Neural cell (in vitro differentiated cells): ENCODE results near the gene EZR. TPM values are rescaled to one million over a fixed set of nuclear protein-coding genes. Genes with fewer than 3 reads are reported as not detected.

Source experiments
- H2AFZ ChIP-seq: fragments of 200-600, 300-800 bp; sonication (generic), shearing (Covaris generic); 2 replicates; pipeline ENCODE4 v1.6.0; 2014; ENCODE audit warnings: low read depth, mild to moderate bottlenecking, antibody characterized with exemption, low read length, moderate library complexity
- H3F3A ChIP-seq: fragments of 200-600 bp; shearing (Covaris generic); 2 replicates; pipeline ENCODE4 v1.6.1; 2016; ENCODE audit warnings: mild to moderate bottlenecking, moderate library complexity, mixed read lengths, antibody characterized with exemption, low read length; ENCODE audit not compliant: insufficient read depth, poor library complexity, severe bottlenecking
- H3K27ac ChIP-seq: fragments of 200-600, 300-800 bp; sonication (generic), shearing (Covaris generic); 2 replicates; pipeline ENCODE4 v1.5.1; 2014; ENCODE audit warnings: mild to moderate bottlenecking, low read length, moderate library complexity
- H3K27me3 ChIP-seq: fragments of 300-800, 200-600 bp; sonication (generic), shearing (Covaris generic); 2 replicates; pipeline ENCODE4 v1.6.0; 2014; ENCODE audit warnings: mild to moderate bottlenecking, low read depth, low read length, moderate library complexity; ENCODE audit not compliant: insufficient read depth
- H3K36me3 ChIP-seq: fragments of 300-800, 200-600 bp; sonication (generic), shearing (Covaris generic); 2 replicates; pipeline ENCODE4 v1.5.1; 2014; ENCODE audit warnings: mild to moderate bottlenecking, antibody characterized with exemption, low read length, moderate library complexity; ENCODE audit not compliant: insufficient read depth
- H3K4me2 ChIP-seq: fragments of 300-800, 200-600 bp; sonication (generic), shearing (Covaris generic); 2 replicates; pipeline ENCODE4 v1.6.0; 2014; ENCODE audit warnings: mild to moderate bottlenecking, low read length
- H3K4me3 ChIP-seq: fragments of 300-800, 200-600 bp; sonication (generic), shearing (Covaris generic); 2 replicates; pipeline ENCODE4 v1.5.1; 2014; ENCODE audit warnings: mild to moderate bottlenecking, low read length, moderate library complexity
- H3K79me2 ChIP-seq: fragments of 200-600 bp; shearing (Covaris generic); replicated peaks from 2 replicates; pipeline ENCODE4 v1.6.0; 2014; ENCODE audit warnings: mild to moderate bottlenecking, low read length, moderate library complexity; ENCODE audit not compliant: insufficient read depth
- H3K9ac ChIP-seq: fragments of 300-800, 200-600 bp; sonication (generic), shearing (Covaris generic); 2 replicates; pipeline ENCODE4 v1.6.1; 2016; ENCODE audit warnings: mild to moderate bottlenecking, low read length, mixed read lengths
- H3K9me2 ChIP-seq: fragments of 200-600 bp; shearing (Covaris generic); 2 replicates; pipeline ENCODE4 v1.6.1; 2016; ENCODE audit warnings: mild to moderate bottlenecking, low read length, mixed read lengths; ENCODE audit not compliant: insufficient read depth
- H3K9me3 ChIP-seq: fragments of 200-600, 300-800 bp; sonication (generic), shearing (Covaris generic); 2 replicates; pipeline ENCODE4 v1.6.1; 2016; ENCODE audit warnings: mild to moderate bottlenecking, mixed run types, low read length, moderate library complexity, mixed read lengths
- H4K20me1 ChIP-seq: fragments of 200-600 bp; shearing (Covaris generic); 2 replicates; pipeline ENCODE4 v1.6.1; 2016; ENCODE audit warnings: mild to moderate bottlenecking, mixed run types; ENCODE audit not compliant: insufficient read depth
- CTCF ChIP-seq: fragments of 450-650 bp; IDR thresholded peaks from 2 replicates; pipeline ENCODE4 v1.5.1; 2014; ENCODE audit warnings: antibody characterized with exemption, mild to moderate bottlenecking, moderate library complexity; ENCODE audit not compliant: poor library complexity, severe bottlenecking
- EP300 ChIP-seq: fragments of 450-650 bp; conservative IDR thresholded peaks from 2 replicates; pipeline ENCODE4 v1.6.1; 2014; ENCODE audit warnings: antibody characterized with exemption, mild to moderate bottlenecking, moderate library complexity; ENCODE audit not compliant: poor library complexity, severe bottlenecking
- EZH2 ChIP-seq: fragments of 200-600, 300-800 bp; shearing (Covaris generic), sonication (generic); IDR thresholded peaks from 2 replicates; pipeline ENCODE4 v1.6.1; 2014; ENCODE audit warnings: antibody characterized with exemption, low read length, borderline replicate concordance, mild to moderate bottlenecking; ENCODE audit not compliant: insufficient read depth, poor library complexity, severe bottlenecking
- MXI1 ChIP-seq: fragments of 450-650 bp; conservative IDR thresholded peaks from 2 replicates; pipeline ENCODE4 v1.6.1; 2014; ENCODE audit warnings: antibody characterized with exemption, mild to moderate bottlenecking; ENCODE audit not compliant: poor library complexity, severe bottlenecking
- POLR2AphosphoS5 ChIP-seq: IDR thresholded peaks from 2 replicates; pipeline ENCODE4 v1.6.1; 2012
- RAD21 ChIP-seq: fragments of 450-650 bp; conservative IDR thresholded peaks from 2 replicates; pipeline ENCODE4 v1.6.1; 2014; ENCODE audit warnings: antibody characterized with exemption, mild to moderate bottlenecking, moderate library complexity
- REST ChIP-seq: IDR thresholded peaks from 2 replicates; pipeline ENCODE4 v1.6.1; 2012; ENCODE audit warnings: borderline replicate concordance
- SMC3 ChIP-seq: fragments of 450-650 bp; conservative IDR thresholded peaks from 2 replicates; pipeline ENCODE4 v1.6.1; 2014; ENCODE audit warnings: antibody characterized with exemption, mild to moderate bottlenecking, moderate library complexity; ENCODE audit not compliant: poor library complexity
- TAF1 ChIP-seq: IDR thresholded peaks from 2 replicates; pipeline ENCODE4 v1.6.1; 2012; ENCODE audit warnings: low read depth
- polyA plus RNA-seq: library from polyadenylated mRNA; depleted of rRNA; stranded (reverse); fragments of >200 nt; gene quantifications from 2 replicates; pipeline ENCODE4 v1.2.3, GENCODE V29; 2014

Gene EZR
- polyA plus RNA-seq, 1 donor from 2014 or later: 1.6 TPM

- Histone ChIP-seq H4K20me1 (no peaks in the 10 kb centered on the region), H3K4me3 (no peak overlapping the region), H3K9me3 (no peaks in the 10 kb centered on the region), H3K36me3 (no peaks in the 10 kb centered on the region), H3K27ac (no peak overlapping the region), H3F3A (no peaks in the 10 kb centered on the region), H3K9ac (no peak overlapping the region), H3K9me2 (no peaks in the 10 kb centered on the region), H3K4me2 (no peak overlapping the region), H3K27me3 (no peaks in the 10 kb centered on the region), H2AFZ (no peak overlapping the region), H3K79me2 (no peaks in the 10 kb centered on the region)
- TF ChIP-seq MXI1: no peak
- no peak for TF ChIP-seq POLR2AphosphoS5
- TF ChIP-seq RAD21: no peak
- no peak for TF ChIP-seq REST
- no peak for TF ChIP-seq EP300
- TF ChIP-seq SMC3: no peak
- no peak for TF ChIP-seq TAF1
- no peak for TF ChIP-seq CTCF
Measured at GRCh38 chr6:158854214-158855101, 35.3 kb upstream of the EZR start.

DNA sequence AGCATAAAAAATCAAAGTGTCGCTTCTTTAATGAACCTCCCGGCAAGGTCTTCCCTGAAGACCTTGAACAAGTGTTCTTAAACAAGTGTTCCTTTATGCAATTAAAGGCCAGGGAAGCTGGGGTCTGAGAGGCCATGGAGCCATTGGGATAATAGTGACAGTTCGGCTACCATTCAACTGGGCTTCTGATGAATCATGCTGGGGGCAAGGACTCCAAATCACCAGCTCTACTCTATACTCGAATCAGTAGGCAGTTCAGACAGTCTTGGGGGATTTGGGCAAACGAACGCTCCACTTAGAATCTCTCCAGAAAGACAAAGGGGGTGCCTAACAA is 34.7 kb upstream of the EZR start:
- Histone ChIP-seq H4K20me1 (no peaks in the 10 kb centered on the region), H3F3A (no peaks in the 10 kb centered on the region), H3K9me2 (no peaks in the 10 kb centered on the region), H3K27me3 (no peaks in the 10 kb centered on the region), H2AFZ (no peak overlapping the region), H3K9me3 (no peaks in the 10 kb centered on the region), H3K4me2 (no peak overlapping the region), H3K36me3 (no peaks in the 10 kb centered on the region), H3K9ac (no peak overlapping the region), H3K79me2 (no peaks in the 10 kb centered on the region), H3K27ac (no peak overlapping the region), H3K4me3 (no peak overlapping the region)
- no peak for TF ChIP-seq MXI1
- TF ChIP-seq EZH2: no peak
- no peak for TF ChIP-seq CTCF
- TF ChIP-seq EP300: no peak
- TF ChIP-seq POLR2AphosphoS5: no peak
- TF ChIP-seq RAD21: no peak
- no peak for TF ChIP-seq REST
- TF ChIP-seq SMC3: no peak
- no peak for TF ChIP-seq TAF1
